ENCODE data around the gene MET.

MET gene

DNA sequence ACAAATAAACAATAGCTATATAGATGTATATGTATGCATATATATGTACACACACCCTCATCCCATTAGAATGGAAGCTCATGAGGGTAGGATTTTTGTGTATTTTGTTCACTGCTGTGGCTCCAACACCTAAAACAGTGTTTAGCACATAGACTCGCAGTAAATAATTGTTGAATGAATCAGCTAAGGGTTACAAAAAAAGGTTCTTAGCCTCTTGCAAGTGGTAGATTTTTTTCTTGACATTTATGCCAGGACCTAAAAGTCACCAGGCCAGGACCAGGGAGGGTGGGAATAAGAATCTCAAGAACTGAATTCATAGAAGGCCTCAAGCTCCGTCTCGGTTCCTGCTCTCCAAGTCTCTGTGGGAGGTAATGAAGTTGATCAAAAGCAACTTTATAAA, 107.9 kb downstream of the MET start:
- Histone ChIP-seq H3K27me3 (ENCODE audit: low read length) (no peaks in the 10 kb centered on the region), H3K4me2 (ENCODE audit: low read depth, low read length, poor library complexity, severe bottlenecking) (no peak overlapping the region), H4K20me1 (ENCODE audit: low read depth, low read length) (no peaks in the 10 kb centered on the region), H3K9me3 (ENCODE audit: insufficient read depth, low read length) (no peaks in the 10 kb centered on the region), H3K4me3 (ENCODE audit: insufficient read depth, low read length, poor library complexity, severe bottlenecking) (no peak overlapping the region), H3K9me2 (replicated peaks; ENCODE audit: insufficient read depth, low read length) (no peaks in the 10 kb centered on the region), H3F3A (ENCODE audit: insufficient read depth) (no peaks in the 10 kb centered on the region), H3K79me2 (ENCODE audit: insufficient read depth, low read length) (no peaks in the 10 kb centered on the region), H3K9ac (ENCODE audit: low read length) (no peak overlapping the region), H3K36me3 (ENCODE audit: low read length) (no peaks in the 10 kb centered on the region), H2AFZ (ENCODE audit: low read depth, low read length, severe bottlenecking) (no peak overlapping the region), H3K27ac (ENCODE audit: low read depth, low read length) (no peak overlapping the region)
- TF ChIP-seq, protein P1, sequence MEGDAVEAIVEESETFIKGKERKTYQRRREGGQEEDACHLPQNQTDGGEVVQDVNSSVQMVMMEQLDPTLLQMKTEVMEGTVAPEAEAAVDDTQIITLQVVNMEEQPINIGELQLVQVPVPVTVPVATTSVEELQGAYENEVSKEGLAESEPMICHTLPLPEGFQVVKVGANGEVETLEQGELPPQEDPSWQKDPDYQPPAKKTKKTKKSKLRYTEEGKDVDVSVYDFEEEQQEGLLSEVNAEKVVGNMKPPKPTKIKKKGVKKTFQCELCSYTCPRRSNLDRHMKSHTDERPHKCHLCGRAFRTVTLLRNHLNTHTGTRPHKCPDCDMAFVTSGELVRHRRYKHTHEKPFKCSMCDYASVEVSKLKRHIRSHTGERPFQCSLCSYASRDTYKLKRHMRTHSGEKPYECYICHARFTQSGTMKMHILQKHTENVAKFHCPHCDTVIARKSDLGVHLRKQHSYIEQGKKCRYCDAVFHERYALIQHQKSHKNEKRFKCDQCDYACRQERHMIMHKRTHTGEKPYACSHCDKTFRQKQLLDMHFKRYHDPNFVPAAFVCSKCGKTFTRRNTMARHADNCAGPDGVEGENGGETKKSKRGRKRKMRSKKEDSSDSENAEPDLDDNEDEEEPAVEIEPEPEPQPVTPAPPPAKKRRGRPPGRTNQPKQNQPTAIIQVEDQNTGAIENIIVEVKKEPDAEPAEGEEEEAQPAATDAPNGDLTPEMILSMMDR (IDR thresholded peaks at IDR 0.05; ENCODE audit: insufficient read depth, low read length, poor library complexity, severe bottlenecking): no peak
- no peak for TF ChIP-seq EZH2phosphoT487 (conservative IDR thresholded peaks at IDR 0.05; ENCODE audit: low read length)

DNA sequence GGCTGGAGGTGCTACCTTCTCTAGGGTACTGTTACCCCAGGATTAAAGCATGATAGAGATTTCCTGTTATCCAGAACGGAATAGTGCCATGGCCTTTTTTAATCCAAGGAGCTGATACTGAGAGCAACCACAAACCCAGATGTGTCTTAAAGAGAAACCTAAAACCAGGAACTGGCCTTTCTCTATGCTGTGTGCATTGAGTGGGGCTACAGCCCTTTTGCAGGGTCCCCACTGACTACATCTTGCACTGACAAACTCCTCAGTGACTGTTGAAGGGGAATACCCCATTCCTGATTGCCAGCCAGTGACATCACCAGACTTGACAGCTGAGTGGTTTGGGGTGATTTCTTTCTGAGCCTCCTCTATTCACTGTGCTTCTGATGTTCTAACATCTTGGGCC, 108.5 kb downstream of the MET start:
- no peaks in the 10 kb centered on the region for H3K27me3 ChIP-seq (ENCODE audit: low read length)
- H3K9me2 ChIP-seq (replicated peaks; ENCODE audit: insufficient read depth, low read length): no peaks in the 10 kb centered on the region
- no peaks in the 10 kb centered on the region for H3K79me2 ChIP-seq (ENCODE audit: insufficient read depth, low read length)
- H2AFZ ChIP-seq (ENCODE audit: low read depth, low read length, severe bottlenecking): no peak overlapping the region
- H3F3A ChIP-seq (ENCODE audit: insufficient read depth): no peaks in the 10 kb centered on the region
- no peak overlapping the region for H3K4me2 ChIP-seq (ENCODE audit: low read depth, low read length, poor library complexity, severe bottlenecking)
- no peaks in the 10 kb centered on the region for H4K20me1 ChIP-seq (ENCODE audit: low read depth, low read length)
- no peaks in the 10 kb centered on the region for H3K9me3 ChIP-seq (ENCODE audit: insufficient read depth, low read length)
- no peak overlapping the region for H3K27ac ChIP-seq (ENCODE audit: low read depth, low read length)
- no peak for TF ChIP-seq EZH2phosphoT487 (conservative IDR thresholded peaks at IDR 0.05; ENCODE audit: low read length)
- TF ChIP-seq, protein P1 (IDR thresholded peaks at IDR 0.05; ENCODE audit: insufficient read depth, low read length, poor library complexity, severe bottlenecking): no peak
- H3K4me3 ChIP-seq (ENCODE audit: insufficient read depth, low read length, poor library complexity, severe bottlenecking): no peak overlapping the region
- no peak overlapping the region for H3K9ac ChIP-seq (ENCODE audit: low read length)
- H3K36me3 ChIP-seq (ENCODE audit: low read length): no peaks in the 10 kb centered on the region

DNA sequence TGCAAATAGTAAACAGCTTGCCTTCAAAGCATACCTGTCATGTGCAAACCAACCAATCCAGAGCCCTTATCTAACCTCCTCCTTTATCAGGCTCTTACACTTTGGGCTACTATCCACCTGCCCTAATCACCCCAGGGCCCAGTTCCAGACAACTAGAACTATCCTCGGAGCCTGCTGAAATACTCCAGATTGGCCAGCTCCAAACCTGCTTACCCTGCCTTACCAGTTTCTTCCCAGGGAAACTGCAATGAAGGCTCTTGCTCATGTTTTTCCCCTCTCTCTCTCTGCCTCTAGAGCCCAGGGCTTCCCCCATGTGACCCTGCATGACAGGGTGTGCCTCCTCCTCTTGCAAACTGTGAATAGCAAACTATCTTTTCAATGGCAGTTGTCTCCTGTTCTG, 109.0 kb downstream of the MET start:
- H3K27me3 ChIP-seq (ENCODE audit: low read length): no peaks in the 10 kb centered on the region
- H3F3A ChIP-seq (ENCODE audit: insufficient read depth): no peaks in the 10 kb centered on the region
- no peaks in the 10 kb centered on the region for H3K9me2 ChIP-seq (replicated peaks; ENCODE audit: insufficient read depth, low read length)
- no peak overlapping the region for H2AFZ ChIP-seq (ENCODE audit: low read depth, low read length, severe bottlenecking)
- no peak for TF ChIP-seq EZH2phosphoT487 (conservative IDR thresholded peaks at IDR 0.05; ENCODE audit: low read length)
- TF ChIP-seq, protein P1 (IDR thresholded peaks at IDR 0.05; ENCODE audit: insufficient read depth, low read length, poor library complexity, severe bottlenecking): no peak
- no peaks in the 10 kb centered on the region for H3K79me2 ChIP-seq (ENCODE audit: insufficient read depth, low read length)
- no peak overlapping the region for H3K27ac ChIP-seq (ENCODE audit: low read depth, low read length)
- no peak overlapping the region for H3K9ac ChIP-seq (ENCODE audit: low read length)
- no peaks in the 10 kb centered on the region for H3K36me3 ChIP-seq (ENCODE audit: low read length)
- H3K4me2 ChIP-seq (ENCODE audit: low read depth, low read length, poor library complexity, severe bottlenecking): no peak overlapping the region
- no peak overlapping the region for H3K4me3 ChIP-seq (ENCODE audit: insufficient read depth, low read length, poor library complexity, severe bottlenecking)
- no peaks in the 10 kb centered on the region for H4K20me1 ChIP-seq (ENCODE audit: low read depth, low read length)
- no peaks in the 10 kb centered on the region for H3K9me3 ChIP-seq (ENCODE audit: insufficient read depth, low read length)

Measured in SU-DHL-6 (cell line).